Stimulated activated naive CD4-positive, alpha-beta T cell (primary cell): ENCODE measurements around the gene ZNF69.
"Not testable (repeated sequence)": the region's sequence is repeated elsewhere in the genome, so short reads cannot be mapped to it uniquely, and the experiment has no call there.

Experiments
- DNase-seq, 6 experiments: peaks; one replicate each; lab custom pipeline; 2025; lab: John Stamatoyannopoulos, UW

The ZNF69 gene

GRCh38 chr19:11894851-11895250 lies 7.3 kb downstream of the ZNF69 start:
- DNase-seq, result no peak

GRCh38 chr19:11902228-11902627 lies 14.6 kb downstream of the ZNF69 start:
- DNase-seq, result no peak

GRCh38 chr19:11905928-11906327 lies 18.3 kb downstream of the ZNF69 start:
- no peak for DNase-seq

- DNase-seq, result not testable (repeated sequence)
Measured at GRCh38 chr19:11911937-11912336, 24.4 kb downstream of the ZNF69 start.

GRCh38 chr19:11914417-11915051 lies 27.0 kb downstream of the ZNF69 start:
- not testable (repeated sequence) for DNase-seq

GRCh38 chr19:11921852-11922495 lies 34.4 kb downstream of the ZNF69 start:
- DNase-seq, result no peak

- peak; percentile 81 to 92 (median 88) for DNase-seq
Measured at GRCh38 chr19:11924886-11925650, 37.5 kb downstream of the ZNF69 start, which contains the start of gene ZNF700. Gene ZNF700 (plus strand): TSS chr19:11925107. CDS start chr19:11925211, 104 bp downstream.

- DNase-seq, result peak in 3 of 6 experiments; percentile 23 to 43 (median 42)
Measured at GRCh38 chr19:11925651-11926187, 38.1 kb downstream of the ZNF69 start.

GRCh38 chr19:11927227-11927626 lies 39.6 kb downstream of the ZNF69 start:
- no peak for DNase-seq

GRCh38 chr19:11931051-11931450 lies 43.5 kb downstream of the ZNF69 start:
- no peak for DNase-seq

- no peak for DNase-seq
Measured at GRCh38 chr19:11931513-11931912, 43.9 kb downstream of the ZNF69 start.

- not testable (repeated sequence) for DNase-seq
Measured at GRCh38 chr19:11935829-11936228, 48.2 kb downstream of the ZNF69 start.

- not testable (repeated sequence) for DNase-seq
Measured at GRCh38 chr19:11938383-11938782, 50.8 kb downstream of the ZNF69 start.

- DNase-seq, result not testable (repeated sequence)
Measured at GRCh38 chr19:11941361-11941887, 53.8 kb downstream of the ZNF69 start.

GRCh38 chr19:11942008-11942842 lies 54.6 kb downstream of the ZNF69 start:
- no peak for DNase-seq

GRCh38 chr19:11942843-11943108 lies 55.2 kb downstream of the ZNF69 start:
- peak in 1 of 6 experiments; percentile 24 for DNase-seq

GRCh38 chr19:11944656-11945055 lies 57.1 kb downstream of the ZNF69 start:
- no peak for DNase-seq

GRCh38 chr19:11948646-11949045 lies 61.1 kb downstream of the ZNF69 start:
- no peak for DNase-seq

GRCh38 chr19:11949201-11949600 lies 61.6 kb downstream of the ZNF69 start:
- DNase-seq, result peak in 1 of 6 experiments; percentile 23

- not testable (repeated sequence) for DNase-seq
Measured at GRCh38 chr19:11949614-11950080, 62.1 kb downstream of the ZNF69 start.

GRCh38 chr19:11950312-11950711 lies 62.7 kb downstream of the ZNF69 start:
- no peak for DNase-seq
